ENCODE results near the gene CSF2RB.

GRCh38 chr22:36907253-36908195, 5.9 kb upstream of the CSF2RB start:
- TF ChIP-seq CTCF (IDR thresholded peaks at IDR 0.05) = no peak
- TF ChIP-seq POLR2A (IDR thresholded peaks at IDR 0.05) = no peak
